HG02840 (cell line): ENCODE data around the gene IGSF11.
"Not testable (repeated sequence)": the region's sequence is repeated elsewhere in the genome, so short reads cannot be mapped to it uniquely, and the experiment has no call there.

Experiments used
- ATAC-seq: cut with Tn5 transposase; IDR thresholded peaks from one replicate; pipeline ENCODE4 v1.9.1; 2021; ENCODE audit warnings: mild to moderate bottlenecking, moderate library complexity, moderate number of reproducible peaks; ENCODE audit not compliant: unreplicated experiment, low FRiP score

The IGSF11 gene, protein sequence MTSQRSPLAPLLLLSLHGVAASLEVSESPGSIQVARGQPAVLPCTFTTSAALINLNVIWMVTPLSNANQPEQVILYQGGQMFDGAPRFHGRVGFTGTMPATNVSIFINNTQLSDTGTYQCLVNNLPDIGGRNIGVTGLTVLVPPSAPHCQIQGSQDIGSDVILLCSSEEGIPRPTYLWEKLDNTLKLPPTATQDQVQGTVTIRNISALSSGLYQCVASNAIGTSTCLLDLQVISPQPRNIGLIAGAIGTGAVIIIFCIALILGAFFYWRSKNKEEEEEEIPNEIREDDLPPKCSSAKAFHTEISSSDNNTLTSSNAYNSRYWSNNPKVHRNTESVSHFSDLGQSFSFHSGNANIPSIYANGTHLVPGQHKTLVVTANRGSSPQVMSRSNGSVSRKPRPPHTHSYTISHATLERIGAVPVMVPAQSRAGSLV

DNA sequence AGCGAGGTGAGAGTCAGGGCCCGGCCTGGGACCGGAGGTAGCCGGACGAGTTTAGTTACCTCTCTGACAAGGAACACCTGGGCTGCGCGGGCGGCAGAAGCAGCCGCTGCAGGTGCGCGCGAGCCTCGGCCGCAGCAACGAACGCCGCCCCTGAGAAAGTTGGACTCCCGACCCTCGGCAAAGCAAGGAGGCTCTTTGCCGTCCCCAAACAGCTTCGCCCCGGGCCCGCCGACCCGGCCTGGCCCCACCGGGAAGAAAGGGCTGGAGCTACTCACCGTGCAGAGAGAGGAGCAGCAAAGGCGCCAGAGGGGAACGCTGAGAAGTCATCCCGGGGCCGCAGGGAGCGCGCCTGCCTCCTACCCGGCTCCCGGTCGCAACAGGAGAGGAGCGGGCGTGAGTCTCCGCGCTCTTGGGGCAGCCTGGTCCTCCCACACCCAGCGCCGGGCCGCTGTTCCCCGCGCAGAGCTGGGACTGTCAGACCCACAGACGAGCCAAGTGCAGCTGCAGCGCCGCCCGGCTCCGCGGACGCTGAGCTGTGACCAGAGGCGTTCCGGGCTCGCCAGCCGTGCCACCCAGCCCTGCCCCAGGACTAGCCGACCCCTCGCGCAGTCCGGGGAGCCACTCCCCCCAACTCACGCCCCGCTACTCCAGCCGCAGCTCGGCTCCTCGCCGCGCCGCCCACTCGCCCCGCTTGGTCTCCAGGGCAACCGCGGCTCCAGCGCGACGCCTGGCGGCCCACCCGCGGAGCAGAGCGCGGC, at the start of gene IGSF11:
IGSF11 (minus strand) TSS at position 591 of the 758 bp plus-strand sequence; CDS start at position 327, 264 bp downstream.
- ATAC-seq = peak; percentile 93

DNA sequence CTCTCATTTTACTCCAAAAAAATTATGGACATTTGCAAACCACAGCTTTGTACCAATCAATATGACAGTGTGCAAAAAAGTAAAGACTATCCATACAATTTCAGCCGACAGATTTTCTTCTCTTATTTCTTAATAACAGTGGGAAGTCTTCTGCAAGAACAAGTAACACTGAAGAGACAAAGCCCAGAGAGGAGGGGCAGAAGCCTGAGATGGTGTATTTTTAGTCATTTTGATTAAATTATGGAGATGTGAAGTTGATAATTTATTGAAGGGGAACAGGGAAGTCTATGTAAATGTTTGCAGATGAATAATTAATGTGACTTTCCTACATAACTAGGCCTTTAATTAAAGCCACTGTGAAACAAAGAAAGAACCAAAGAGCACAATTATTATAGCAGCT, 45.7 kb upstream of the IGSF11 start:
- no peak for ATAC-seq

GRCh38 chr3:119073258-119074001, 38.8 kb upstream of the IGSF11 start:
- ATAC-seq = no peak

DNA sequence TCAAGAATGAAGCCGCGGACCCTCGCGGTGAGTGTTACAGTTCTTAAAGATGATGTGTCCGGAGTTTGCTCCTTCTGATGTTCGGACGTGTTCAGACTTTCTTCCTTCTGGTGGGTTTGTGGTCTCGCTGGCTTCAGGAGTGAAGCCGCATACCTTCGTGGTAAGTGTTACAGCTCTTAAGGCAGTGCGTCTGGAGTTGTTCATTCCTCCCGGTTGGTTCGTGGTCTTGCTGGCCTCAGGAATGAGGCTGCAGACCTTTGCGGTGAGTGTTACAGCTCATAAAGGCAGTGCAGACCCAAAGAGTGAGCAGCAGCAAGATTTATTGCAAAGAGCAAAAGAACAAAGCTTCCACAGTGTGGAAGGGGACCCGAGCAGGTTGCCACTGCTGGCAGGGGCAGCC, 37.8 kb upstream of the IGSF11 start:
- ATAC-seq = not testable (repeated sequence)

DNA sequence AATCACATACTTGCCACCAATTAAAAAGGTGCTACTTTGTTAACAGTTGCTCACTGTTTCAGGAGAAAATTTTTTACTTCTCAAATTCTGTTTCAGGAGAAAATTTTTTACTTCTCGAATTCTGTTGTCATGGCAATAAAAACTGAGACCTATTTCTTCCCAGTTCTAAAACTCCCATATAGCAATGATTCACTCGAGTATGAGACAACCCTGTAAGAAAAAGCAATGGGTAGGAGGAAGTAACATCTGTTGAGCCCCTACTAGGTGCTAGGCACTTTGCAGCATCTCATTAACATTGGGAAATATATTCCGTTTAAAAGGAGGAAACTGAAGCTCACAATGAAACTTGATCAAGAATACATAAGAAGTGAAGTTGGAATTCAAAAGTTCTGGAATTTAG, 35.1 kb upstream of the IGSF11 start:
- no peak for ATAC-seq

GRCh38 chr3:119063471-119063870, 28.8 kb upstream of the IGSF11 start:
- no peak for ATAC-seq

GRCh38 chr3:119062892-119063291, 28.2 kb upstream of the IGSF11 start:
- no peak for ATAC-seq

- no peak for ATAC-seq
Measured at GRCh38 chr3:119044593-119044992, 9.9 kb upstream of the IGSF11 start.

GRCh38 chr3:119042162-119042561, 7.5 kb upstream of the IGSF11 start:
- ATAC-seq = no peak

GRCh38 chr3:119035014-119035346, 334 bp upstream of the IGSF11 start:
- no peak for ATAC-seq

DNA sequence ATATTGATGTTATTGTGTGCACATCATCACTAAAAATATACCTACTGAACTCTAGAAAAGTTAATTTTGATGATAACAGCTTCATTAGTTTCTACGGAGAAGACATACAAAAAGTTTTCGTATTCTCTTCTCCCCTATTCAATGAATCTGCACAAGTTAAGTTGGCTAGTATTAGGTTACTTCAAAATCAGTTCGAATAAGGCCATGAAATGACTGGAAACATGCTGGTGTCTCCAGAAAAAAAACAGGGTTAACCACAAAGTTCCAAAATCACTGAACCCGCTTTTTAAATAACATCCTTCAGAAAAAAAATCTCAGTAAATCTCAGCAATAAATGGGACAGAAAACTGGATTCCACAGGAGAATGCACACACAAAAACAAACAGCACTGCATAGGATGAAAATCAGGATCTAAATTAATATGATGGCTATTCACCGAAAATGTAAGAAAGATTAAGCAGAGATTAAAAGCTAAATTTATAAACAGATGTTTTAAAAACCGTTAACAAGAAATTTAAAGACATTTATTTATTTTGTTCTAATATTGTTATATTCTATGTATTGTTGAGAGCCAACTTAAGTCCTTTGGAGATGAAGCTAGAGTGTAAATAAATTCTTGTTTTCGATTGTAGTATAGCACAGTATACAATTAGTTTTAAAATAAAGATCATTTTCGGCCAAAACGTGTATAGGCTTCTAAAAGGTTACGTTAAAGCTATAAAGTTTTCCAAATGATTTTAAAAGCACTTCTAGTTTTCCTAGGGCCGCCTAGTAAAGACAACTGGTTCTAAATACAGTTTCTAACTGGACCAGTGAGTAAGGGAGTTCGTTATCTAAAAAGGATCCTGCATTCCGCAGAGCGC, 1.0 kb downstream of the IGSF11 start:
- no peak for ATAC-seq

DNA sequence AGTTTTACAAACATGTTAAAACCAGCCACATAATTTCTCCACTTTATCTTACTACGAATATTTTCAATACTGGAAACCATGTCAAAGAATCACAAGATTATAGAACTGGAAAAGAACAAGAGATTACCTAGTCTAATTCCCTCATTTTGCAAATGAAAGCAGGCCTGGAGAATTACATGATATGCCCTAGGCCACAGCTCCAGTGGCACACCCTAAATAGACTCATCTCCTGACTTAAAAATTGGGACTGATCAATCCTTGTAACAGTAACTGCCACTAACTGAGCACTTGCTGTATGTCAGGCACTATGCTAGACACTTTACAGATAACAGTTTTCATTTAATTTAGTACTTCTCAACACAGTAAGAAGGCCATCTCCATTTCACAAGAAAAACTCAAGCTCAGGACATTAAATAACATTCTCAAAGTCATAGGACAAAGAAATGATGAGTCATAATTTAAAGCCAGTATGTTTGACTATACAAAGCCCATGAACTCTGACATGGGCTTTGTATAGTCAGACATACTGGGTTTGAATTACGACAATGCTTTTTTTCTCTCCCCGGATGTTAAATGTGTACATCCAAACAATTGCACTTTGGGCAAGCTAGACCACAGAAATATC, 9.4 kb downstream of the IGSF11 start:
- no peak for ATAC-seq

GRCh38 chr3:119019767-119020518, 14.7 kb downstream of the IGSF11 start:
- no peak for ATAC-seq

DNA sequence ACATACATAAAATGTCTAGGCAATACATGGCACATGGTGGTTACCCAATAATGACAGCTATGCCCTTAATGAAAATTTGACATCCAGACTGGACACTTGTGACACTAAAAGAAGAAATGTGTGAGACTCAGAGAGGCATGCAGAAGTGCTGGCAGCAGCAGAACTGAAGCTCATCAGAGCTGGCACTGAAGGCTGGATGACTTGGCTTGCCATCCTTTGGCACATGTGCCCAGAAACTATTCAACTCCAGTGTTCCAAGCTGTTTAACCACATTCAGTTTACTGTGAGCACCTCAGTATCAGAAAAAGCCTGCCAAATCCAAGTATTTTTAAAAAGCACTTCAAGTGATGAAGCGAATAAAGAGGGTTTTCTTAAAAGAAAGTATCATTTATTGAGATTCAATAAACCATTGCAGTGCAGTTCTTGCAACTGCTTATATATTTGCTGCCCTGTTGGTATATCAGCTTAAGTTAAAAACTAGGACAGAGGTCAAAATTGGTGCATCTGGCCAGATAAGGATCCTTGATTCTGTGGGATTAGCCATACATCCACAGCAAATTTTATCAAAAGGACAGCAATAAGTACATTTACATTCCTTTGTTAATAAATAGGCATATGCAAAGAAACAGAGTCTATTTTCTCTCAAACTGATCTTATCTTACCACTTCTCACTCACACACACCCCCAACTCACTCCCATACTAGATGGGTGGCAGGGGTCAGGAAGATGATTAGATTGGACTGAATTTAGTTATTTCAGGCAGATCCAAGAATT, 15.8 kb downstream of the IGSF11 start:
- no peak for ATAC-seq

GRCh38 chr3:119015942-119016341, 18.7 kb downstream of the IGSF11 start:
- ATAC-seq = no peak

GRCh38 chr3:119013951-119014350, 20.7 kb downstream of the IGSF11 start:
- ATAC-seq = no peak

DNA sequence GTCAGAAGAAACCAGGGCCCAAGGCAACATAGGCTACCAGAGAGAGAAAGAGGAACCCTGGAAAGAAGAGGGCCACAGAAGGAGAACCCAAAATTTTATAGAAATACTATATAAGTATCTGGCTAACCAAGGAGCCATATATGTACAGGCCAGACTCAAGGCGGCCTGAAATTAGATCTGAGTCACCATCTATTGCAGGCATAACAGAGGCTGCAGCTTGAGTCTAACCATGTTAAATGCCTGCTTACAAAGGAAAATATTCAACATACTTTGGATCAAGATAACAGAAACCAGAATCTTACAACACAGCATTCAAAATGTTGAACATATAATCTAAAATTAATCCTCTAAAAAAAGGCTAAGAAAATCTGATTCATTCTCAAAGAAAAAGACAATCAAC, 23.1 kb downstream of the IGSF11 start:
- ATAC-seq = no peak

GRCh38 chr3:118997190-118997589, 37.5 kb downstream of the IGSF11 start:
- ATAC-seq = no peak
